GM12864 (cell line): ENCODE measurements around the gene CHST13.

Source experiments
- DNase-seq: peaks from one replicate; pipeline ENCODE4 v3.0.0-alpha.2; 2011; ENCODE audit warnings: low read depth
- H3K4me3 ChIP-seq: 2 replicates; pipeline ENCODE4 v1.5.1; 2011; ENCODE audit warnings: mild to moderate bottlenecking, low read depth, low read length, control low read depth
- CTCF ChIP-seq: IDR thresholded peaks from 2 replicates; pipeline ENCODE4 v1.5.1; 2011; ENCODE audit warnings: low read depth, mild to moderate bottlenecking, moderate library complexity, low read length, control low read depth, inconsistent platforms; ENCODE audit errors: missing control alignments

The CHST13 gene

GRCh38 chr3:126507886-126508285 is 16.1 kb upstream of the CHST13 start:
- H3K4me3 ChIP-seq: no peak overlapping the region
- DNase-seq: no peak
- no peak for TF ChIP-seq CTCF

DNA sequence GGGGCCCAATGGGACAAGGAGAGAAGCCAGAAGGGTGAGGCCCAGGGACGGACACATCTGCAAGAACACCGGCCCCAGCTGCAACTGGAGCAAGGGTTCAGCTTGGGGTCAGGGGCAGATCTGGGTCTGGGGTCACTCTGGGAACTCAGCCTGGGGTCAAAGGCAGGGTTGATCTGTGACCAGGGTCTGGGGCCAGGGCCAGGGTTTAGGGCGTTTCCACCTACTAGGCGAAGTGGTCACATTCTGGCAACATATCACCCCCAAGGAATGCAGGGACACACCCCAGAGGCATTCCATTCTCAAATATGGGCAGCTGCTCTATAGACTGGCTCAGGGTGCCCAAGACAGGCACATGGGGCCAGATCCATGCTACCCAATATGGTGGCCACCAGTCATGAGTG is 15.4 kb upstream of the CHST13 start:
- no peak overlapping the region for H3K4me3 ChIP-seq
- DNase-seq: no peak
- no peak for TF ChIP-seq CTCF

DNA sequence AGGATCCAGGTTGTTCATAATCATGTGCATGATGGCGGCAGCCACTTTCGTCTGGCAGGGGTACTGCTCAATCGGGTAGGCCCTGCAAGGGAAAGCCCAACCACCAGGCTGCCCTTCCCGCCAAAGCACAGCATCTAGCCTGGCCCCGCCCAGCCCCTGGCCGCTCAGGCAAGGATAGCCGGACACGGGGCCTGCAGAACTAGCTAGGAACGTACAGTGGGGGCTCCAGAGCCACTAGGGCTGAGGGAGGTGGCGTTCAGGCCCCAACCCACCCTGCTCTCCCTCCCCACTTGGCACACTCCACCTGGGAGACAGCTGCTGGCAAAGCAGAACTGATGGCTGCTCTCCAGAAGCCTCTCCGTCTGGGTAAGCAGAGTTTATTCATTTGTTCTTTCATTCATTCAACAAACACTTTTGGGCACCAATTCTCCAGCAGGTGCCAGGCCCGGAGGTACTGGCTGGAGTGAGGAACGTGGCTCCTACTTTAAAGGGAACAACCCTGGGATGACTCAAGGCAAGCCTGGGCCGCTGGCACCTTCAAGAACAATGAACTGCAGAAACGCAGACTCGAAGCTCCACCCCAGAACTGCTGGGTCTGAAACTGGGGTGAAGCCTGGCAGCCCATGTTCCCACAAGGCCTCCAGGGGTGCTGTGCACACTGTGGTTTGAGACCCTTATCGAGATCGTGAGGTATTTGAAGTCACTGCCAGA is 14.2 kb upstream of the CHST13 start:
- no peak for TF ChIP-seq CTCF
- DNase-seq: no peak
- no peak overlapping the region for H3K4me3 ChIP-seq

DNA sequence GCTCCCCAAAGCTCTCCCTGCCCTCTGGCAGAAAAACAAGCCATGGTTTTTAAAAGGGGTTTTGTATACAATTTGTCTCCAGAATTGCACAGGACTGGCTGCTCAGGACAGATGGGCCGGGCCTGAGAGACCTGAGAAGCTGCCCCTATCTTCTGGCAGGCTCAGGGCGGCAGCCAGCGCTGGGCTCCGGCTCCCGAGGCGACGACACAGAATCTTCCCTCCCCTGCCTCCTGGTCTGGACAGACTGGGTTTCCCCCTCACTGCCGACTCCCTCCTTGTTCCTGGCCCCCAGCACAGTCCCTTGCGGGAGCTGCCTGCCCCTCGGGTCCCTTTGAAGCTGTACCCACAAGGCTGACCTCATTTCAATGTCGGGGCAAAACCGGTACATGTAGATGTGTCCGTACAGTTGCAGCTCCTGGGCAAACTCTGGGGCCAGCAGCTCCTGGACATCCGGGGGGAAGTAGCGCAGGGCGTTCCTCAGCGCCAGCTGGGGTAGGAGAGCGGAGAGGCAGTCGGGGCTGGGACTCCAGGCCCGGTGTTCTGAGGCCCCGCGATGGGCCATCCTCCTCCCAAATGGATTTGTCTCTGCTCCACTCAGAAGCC is 13.5 kb upstream of the CHST13 start:
- no peak overlapping the region for H3K4me3 ChIP-seq
- TF ChIP-seq CTCF: no peak
- DNase-seq: no peak

GRCh38 chr3:126511291-126511690 is 12.7 kb upstream of the CHST13 start:
- TF ChIP-seq CTCF: no peak
- no peak overlapping the region for H3K4me3 ChIP-seq
- DNase-seq: no peak

- no peak for DNase-seq
- no peak overlapping the region for H3K4me3 ChIP-seq
- no peak for TF ChIP-seq CTCF
Measured at GRCh38 chr3:126512026-126512425, 11.9 kb upstream of the CHST13 start.
